Transverse colon (tissue), 3 donors: ENCODE measurements around the gene SCG2.

Experiments
- POLR2A ChIP-seq: fragments of 450-650 bp; IDR thresholded peaks from one replicate; pipeline ENCODE4 v1.6.1; 2016; ENCODE audit warnings: antibody characterized with exemption, mild to moderate bottlenecking, moderate library complexity
- TF ChIP-seq, protein P1 (sequence below), 5 experiments: fragments of 200-600 bp in 3 of 5; fragments of 450-650 bp in 2 of 5; sonication (generic) in 3 of 5; IDR thresholded peaks; 1 replicate in 2 of 5; 2 replicates in 3 of 5; pipeline ENCODE4 v1.5.1; 2016 to 2017; ENCODE audit warnings: antibody characterized with exemption in 5 of 5, inconsistent platforms in 3 of 5, mild to moderate bottlenecking in 2 of 5, moderate library complexity in 1 of 5

DNA sequence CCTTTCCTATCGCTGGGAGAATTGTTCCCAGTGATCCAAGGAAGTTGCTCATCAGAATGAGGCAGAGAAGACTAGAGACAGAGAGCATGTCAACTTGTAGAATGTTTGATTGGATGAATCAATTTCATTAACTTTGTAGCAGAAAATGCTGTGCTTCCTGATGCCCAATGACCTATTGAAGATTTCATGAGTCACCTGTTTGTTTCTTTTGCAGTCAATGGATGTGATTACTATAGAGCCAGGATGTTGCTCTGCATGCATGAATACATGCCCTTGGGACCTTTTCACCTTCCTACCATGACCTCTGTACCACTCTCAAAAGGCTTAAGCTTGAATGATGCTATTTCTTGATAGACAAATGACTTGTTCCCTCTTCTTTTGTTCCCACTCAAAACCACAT lies 23.3 kb downstream of the SCG2 start:
- TF ChIP-seq, protein P1, sequence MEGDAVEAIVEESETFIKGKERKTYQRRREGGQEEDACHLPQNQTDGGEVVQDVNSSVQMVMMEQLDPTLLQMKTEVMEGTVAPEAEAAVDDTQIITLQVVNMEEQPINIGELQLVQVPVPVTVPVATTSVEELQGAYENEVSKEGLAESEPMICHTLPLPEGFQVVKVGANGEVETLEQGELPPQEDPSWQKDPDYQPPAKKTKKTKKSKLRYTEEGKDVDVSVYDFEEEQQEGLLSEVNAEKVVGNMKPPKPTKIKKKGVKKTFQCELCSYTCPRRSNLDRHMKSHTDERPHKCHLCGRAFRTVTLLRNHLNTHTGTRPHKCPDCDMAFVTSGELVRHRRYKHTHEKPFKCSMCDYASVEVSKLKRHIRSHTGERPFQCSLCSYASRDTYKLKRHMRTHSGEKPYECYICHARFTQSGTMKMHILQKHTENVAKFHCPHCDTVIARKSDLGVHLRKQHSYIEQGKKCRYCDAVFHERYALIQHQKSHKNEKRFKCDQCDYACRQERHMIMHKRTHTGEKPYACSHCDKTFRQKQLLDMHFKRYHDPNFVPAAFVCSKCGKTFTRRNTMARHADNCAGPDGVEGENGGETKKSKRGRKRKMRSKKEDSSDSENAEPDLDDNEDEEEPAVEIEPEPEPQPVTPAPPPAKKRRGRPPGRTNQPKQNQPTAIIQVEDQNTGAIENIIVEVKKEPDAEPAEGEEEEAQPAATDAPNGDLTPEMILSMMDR (IDR thresholded peaks at IDR 0.05) = no peak
- TF ChIP-seq POLR2A = no peak
